HepG2 (cell line): ENCODE results near the gene SMO. TPM values are rescaled to one million over a fixed set of nuclear protein-coding genes. Genes with fewer than 3 reads are reported as not detected.

Source experiments
- ATAC-seq: fragments of 200-7000 bp; cut with Tn5 transposase; 3 replicates; pipeline ENCODE4 v1.9.1; 2020; ENCODE audit warnings: mild to moderate bottlenecking, moderate library complexity
- BruUV-seq: library from RNA; stranded (reverse); fragments of 400-500 nt; replicated peaks from 2 replicates; lab custom pipeline; 2021; lab: Mats Ljungman, UMichigan
- CTCF ChIA-PET: fragments of 300-600 bp; formaldehyde crosslinking; extraction: SDS; loops from one replicate; lab custom pipeline; 2021; ENCODE audit warnings: low total read pairs, inconsistent platforms, low intra/inter-chr PET ratio; lab: Yijun Ruan, JAX
- POLR2A ChIA-PET: fragments of 350-600 bp; sonication (Branson Sonifier 250); formaldehyde crosslinking; loops from one replicate; lab custom pipeline; 2020; ENCODE audit warnings: antibody characterized with exemption, inconsistent platforms; lab: Yijun Ruan, JAX
- DNase-seq: peaks from one replicate; pipeline ENCODE4 v3.0.0-alpha.2; 2015; ENCODE audit warnings: low spot score
- FAIRE-seq: peaks from 3 replicates; lab custom pipeline; 2011; peaks lifted over from hg19 to GRCh38; lab: Jason Lieb, UNC
- H2AFZ ChIP-seq: one replicate; pipeline ENCODE4 v1.6.1; 2011; ENCODE audit warnings: low read length, inconsistent platforms
- H3K27ac ChIP-seq: fragments of 300-600 bp; 3 replicates; pipeline ENCODE4 v1.8.0; 2011; ENCODE audit warnings: mixed run types, mild to moderate bottlenecking, mixed read lengths, low read length, inconsistent platforms; ENCODE audit not compliant: insufficient read depth; ENCODE audit errors: extremely low read length
- H3K27me3 ChIP-seq, 2 experiments: fragments of 200-600 bp in 1 of 2; 2 replicates in 1 of 2; 3 replicates in 1 of 2; pipeline versions ENCODE4 v1.6.0 to v1.8.0; 2011; ENCODE audit warnings: low read length in 2 of 2, mild to moderate bottlenecking in 2 of 2, moderate library complexity in 2 of 2, inconsistent platforms in 1 of 2; ENCODE audit not compliant: insufficient read depth in 2 of 2, control insufficient read depth in 1 of 2
- H3K36me3 ChIP-seq, 2 experiments: fragments of 200-600 bp in 1 of 2; replicated peaks in 1 of 2; 2 replicates in 1 of 2; 3 replicates in 1 of 2; pipeline versions ENCODE4 v1.5.1 to v1.8.0; 2011; ENCODE audit warnings: low read length in 2 of 2, inconsistent platforms in 1 of 2; ENCODE audit not compliant: insufficient read depth in 2 of 2, control insufficient read depth in 1 of 2
- H3K4me1 ChIP-seq: 2 replicates; pipeline ENCODE4 v1.5.1; 2012; ENCODE audit warnings: low read length, inconsistent platforms; ENCODE audit not compliant: insufficient read depth
- H3K4me2 ChIP-seq: 2 replicates; pipeline ENCODE4 v1.6.0; 2011; ENCODE audit warnings: low read depth, low read length, inconsistent platforms
- H3K4me3 ChIP-seq, 3 experiments: fragments of 200-600 bp in 1 of 3; sonication (generic), shearing (Covaris generic) in 1 of 3; replicated peaks in 1 of 3; 2 replicates each; pipeline ENCODE4 v1.5.1; 2011 to 2016; ENCODE audit warnings: low read length in 3 of 3, inconsistent platforms in 2 of 3, low read depth in 2 of 3, mild to moderate bottlenecking in 2 of 3, control low read depth in 1 of 3, mixed read lengths in 1 of 3; ENCODE audit not compliant: insufficient read depth in 1 of 3
- H3K79me2 ChIP-seq: one replicate; pipeline ENCODE4 v1.6.1; 2011; ENCODE audit warnings: low read length, inconsistent platforms; ENCODE audit not compliant: insufficient read depth
- H3K9ac ChIP-seq: 2 replicates; pipeline ENCODE4 v1.6.0; 2011; ENCODE audit warnings: mild to moderate bottlenecking, low read depth, low read length, inconsistent platforms; ENCODE audit not compliant: insufficient read depth
- H3K9me3 ChIP-seq: 2 replicates; pipeline ENCODE4 v1.5.1; 2012; ENCODE audit warnings: mild to moderate bottlenecking, low read length
- H4K20me1 ChIP-seq: 2 replicates; pipeline ENCODE4 v1.6.0; 2011; ENCODE audit warnings: inconsistent platforms, mild to moderate bottlenecking, low read length, moderate library complexity; ENCODE audit not compliant: insufficient read depth
- ARID2 ChIP-seq: sonication (generic); formaldehyde crosslinking; IDR thresholded peaks from 2 replicates; pipeline ENCODE4 v1.8.1; 2022; ENCODE audit warnings: mild to moderate bottlenecking, missing genetic modification reagents, borderline replicate concordance
- ELF1 ChIP-seq: sonication (generic); formaldehyde crosslinking; IDR thresholded peaks from 2 replicates; pipeline ENCODE4 v1.4.0; 2020; ENCODE audit warnings: missing genetic modification reagents
- FOSL1 ChIP-seq: sonication (generic); formaldehyde crosslinking; IDR thresholded peaks from 2 replicates; pipeline ENCODE4 v1.9.0; 2021; ENCODE audit warnings: missing genetic modification reagents, borderline replicate concordance
- HNRNPK ChIP-seq: fragments of 200-400 bp; formaldehyde crosslinking; IDR thresholded peaks from 2 replicates; pipeline ENCODE4 v1.6.1; 2018; ENCODE audit warnings: low read length, low read depth, moderate library complexity, mild to moderate bottlenecking; ENCODE audit not compliant: poor library complexity, severe bottlenecking
- KAT7 ChIP-seq: IDR thresholded peaks from 2 replicates; pipeline ENCODE4 v1.6.1; 2018; ENCODE audit warnings: borderline replicate concordance, missing compliant biosample characterization
- MIXL1 ChIP-seq: IDR thresholded peaks from 2 replicates; pipeline ENCODE4 v1.6.1; 2016
- NFATC3 ChIP-seq: sonication (generic); formaldehyde crosslinking; IDR thresholded peaks from 2 replicates; pipeline ENCODE4 v1.5.1; 2020; ENCODE audit warnings: mild to moderate bottlenecking, missing genetic modification reagents
- RAD21 ChIP-seq: fragments of 450-650 bp; formaldehyde crosslinking; IDR thresholded peaks from 2 replicates; pipeline ENCODE4 v1.5.0; 2020; ENCODE audit warnings: mild to moderate bottlenecking
- REL ChIP-seq: sonication (generic); formaldehyde crosslinking; conservative IDR thresholded peaks from 2 replicates; pipeline ENCODE4 v1.8.0; 2022; ENCODE audit warnings: mild to moderate bottlenecking, missing genetic modification reagents, moderate library complexity
- SMC3 ChIP-seq: IDR thresholded peaks from 2 replicates; pipeline ENCODE4 v1.6.1; 2011; ENCODE audit warnings: low read length, improper control_type of control experiment
- STAG1 ChIP-seq: sonication (generic); formaldehyde crosslinking; IDR thresholded peaks from 2 replicates; pipeline ENCODE4 v1.4.0; 2020; ENCODE audit warnings: missing genetic modification reagents
- ZBTB1 ChIP-seq: sonication (generic); formaldehyde crosslinking; IDR thresholded peaks from 2 replicates; pipeline ENCODE4 v1.4.0; 2020; ENCODE audit warnings: missing genetic modification reagents, borderline replicate concordance
- ZFP1 ChIP-seq: IDR thresholded peaks from 2 replicates; pipeline ENCODE4 v1.6.1; 2016
- ZNF562 ChIP-seq: sonication (generic); formaldehyde crosslinking; IDR thresholded peaks from 2 replicates; pipeline ENCODE4 v1.8.0; 2022; ENCODE audit warnings: missing genetic modification reagents, borderline replicate concordance
- WGBS: methylation state at CpG from one replicate; pipeline ENCODE4 v1.1.6; 2017; ENCODE audit warnings: low lambda C conversion rate; 5-methylcytosine and 5-hydroxymethylcytosine counted together
- in situ Hi-C: cut with HindIII; loops from 2 replicates; pipeline ENCODE4 v1.10.0; 2017; ENCODE audit warnings: low pct_unique_long_range_greater_than_20kb; ENCODE audit not compliant: extremely low pct_ligation_motif_present
- intact Hi-C: fragments of 100-400 bp; cut with micrococcal nuclease; formaldehyde crosslinking; loops from one replicate; pipeline ENCODE4 v1.10.0; 2022; ENCODE audit not compliant: unreplicated experiment
- polyA plus RNA-seq, 8 experiments: library from polyadenylated mRNA; depleted of rRNA in 3 of 8; stranded (reverse) in 7 of 8; unstranded in 1 of 8; fragments of >200 nt; fragmentation: Illumina TruSeq in 4 of 8; extraction: Trizol in 4 of 8; gene quantifications; 2 replicates each; pipeline versions ENCODE4 v1.2.1 to v1.2.3, GENCODE V29; 2011 to 2016; ENCODE audit warnings: low read depth in 4 of 8, missing spikeins in 1 of 8, mixed read lengths in 1 of 8; ENCODE audit not compliant: insufficient read depth in 1 of 8
- total RNA-seq, 5 experiments: library from RNA; depleted of rRNA; stranded (reverse); fragments of >200 nt; fragmentation: Illumina TruSeq; extraction: Trizol; gene quantifications; 2 replicates each; pipeline ENCODE4 v1.2.3, GENCODE V29; 2016; ENCODE audit warnings: low read depth in 1 of 5
- TF ChIP-seq, protein P1 (sequence below): sonication (generic); formaldehyde crosslinking; IDR thresholded peaks from 2 replicates; pipeline ENCODE4 v1.5.0; 2020; ENCODE audit warnings: mild to moderate bottlenecking, missing genetic modification reagents, moderate library complexity
- TF ChIP-seq, protein P2 (sequence below): sonication (generic); formaldehyde crosslinking; IDR thresholded peaks from 2 replicates; pipeline ENCODE4 v1.4.0; 2020; ENCODE audit warnings: mild to moderate bottlenecking, missing genetic modification reagents

The SMO gene
- total and polyA plus RNA-seq, 2 of the 13 experiments (the other 11 are each of a cell fraction or from before 2014, with no cell fraction given): 23.8 to 32.3 TPM

DNA sequence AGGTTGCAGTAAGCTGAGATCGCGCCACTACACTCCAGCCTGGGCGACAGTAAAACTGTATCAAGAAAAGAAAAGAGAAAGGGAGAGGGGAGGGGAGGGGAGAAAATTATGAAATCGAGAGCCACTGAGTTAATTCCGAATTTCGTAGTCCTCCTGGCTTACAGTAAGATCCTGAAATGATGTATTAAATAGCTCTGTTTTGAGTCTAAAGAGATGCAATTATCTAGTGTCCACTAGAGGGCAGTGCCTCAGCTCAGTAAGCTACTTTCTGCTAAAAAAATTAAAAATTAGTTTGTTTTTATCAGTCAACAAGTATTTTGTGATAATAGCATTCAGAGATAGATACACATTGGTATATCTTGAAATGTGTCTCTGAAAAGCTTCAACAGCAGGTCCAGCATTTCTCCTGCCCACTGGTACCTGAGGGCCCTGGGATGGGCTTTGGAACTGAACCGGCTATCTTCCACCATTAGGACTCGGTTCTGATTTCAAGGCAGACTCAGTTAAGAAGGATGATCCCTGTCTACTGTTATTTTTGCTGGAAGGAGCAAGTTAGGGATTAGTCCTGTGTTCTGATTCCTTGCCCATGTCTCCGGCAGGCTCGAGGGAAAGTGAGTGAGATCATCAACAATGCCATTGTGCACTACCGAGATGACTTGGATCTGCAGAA, 24.4 kb upstream of the SMO start:
- intact Hi-C loops: loop anchor here (1.0 kb wide), 2 partner anchors 46 to 50 kb away; no protein-coding TSS in a partner anchor
- Histone ChIP-seq H3K4me2 (no peak overlapping the region), H3K27ac (no peak overlapping the region), H3K27me3 (no peaks in the 10 kb centered on the region), H3K36me3 (no peaks in the 10 kb centered on the region; a peak in 1 of 5 replicates), H3K79me2 (no peaks in the 10 kb centered on the region), H2AFZ (no peak overlapping the region), H3K9me3 (no peaks in the 10 kb centered on the region), H3K9ac (no peak overlapping the region), H3K4me1 (no peaks in the 10 kb centered on the region), H3K4me3 (no peak overlapping the region), H4K20me1 (no peaks in the 10 kb centered on the region)
- ATAC-seq (peak; percentile 49; the same call in 1 of the 3 replicates), FAIRE-seq (peak; percentile 60), DNase-seq (peak; percentile 40)
- ChIA-PET POLR2A (interaction anchor here (0.7 to 1.0 kb wide), 3 partner anchors 25 to 61 kb away, joined by 3 to 6 read pairs (median 4); partner anchors contain the start of gene SMO), CTCF (interaction anchor here (2.1 to 3.5 kb wide), 2 partner anchors 45 to 50 kb away, joined by 8 to 50 read pairs; no protein-coding TSS in a partner anchor)
- 66% methylated on average over 11 of the region's 11 CpGs for WGBS
- TF ChIP-seq ZFP1 (no peak), ZNF562 (CRISPR knock-in tag) (no peak), REL (no peak), SMC3 (peak; percentile 71), MIXL1 (CRISPR knock-in tag) (peak; percentile 81; the same call in 1 of the 2 replicates), ELF1 (CRISPR knock-in tag) (no peak), KAT7 (CRISPR knock-in tag) (no peak), HNRNPK (peak; percentile 75), ZBTB1 (CRISPR knock-in tag) (no peak), ARID2 (no peak), FOSL1 (CRISPR knock-in tag) (no peak), NFATC3 (no peak), STAG1 (CRISPR knock-in tag) (peak; percentile 69), RAD21 (peak; percentile 57; the same call in 1 of the 2 replicates)
- TF ChIP-seq, protein P1, sequence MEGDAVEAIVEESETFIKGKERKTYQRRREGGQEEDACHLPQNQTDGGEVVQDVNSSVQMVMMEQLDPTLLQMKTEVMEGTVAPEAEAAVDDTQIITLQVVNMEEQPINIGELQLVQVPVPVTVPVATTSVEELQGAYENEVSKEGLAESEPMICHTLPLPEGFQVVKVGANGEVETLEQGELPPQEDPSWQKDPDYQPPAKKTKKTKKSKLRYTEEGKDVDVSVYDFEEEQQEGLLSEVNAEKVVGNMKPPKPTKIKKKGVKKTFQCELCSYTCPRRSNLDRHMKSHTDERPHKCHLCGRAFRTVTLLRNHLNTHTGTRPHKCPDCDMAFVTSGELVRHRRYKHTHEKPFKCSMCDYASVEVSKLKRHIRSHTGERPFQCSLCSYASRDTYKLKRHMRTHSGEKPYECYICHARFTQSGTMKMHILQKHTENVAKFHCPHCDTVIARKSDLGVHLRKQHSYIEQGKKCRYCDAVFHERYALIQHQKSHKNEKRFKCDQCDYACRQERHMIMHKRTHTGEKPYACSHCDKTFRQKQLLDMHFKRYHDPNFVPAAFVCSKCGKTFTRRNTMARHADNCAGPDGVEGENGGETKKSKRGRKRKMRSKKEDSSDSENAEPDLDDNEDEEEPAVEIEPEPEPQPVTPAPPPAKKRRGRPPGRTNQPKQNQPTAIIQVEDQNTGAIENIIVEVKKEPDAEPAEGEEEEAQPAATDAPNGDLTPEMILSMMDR (CRISPR knock-in tag): peak; percentile 70
- TF ChIP-seq, protein P2, sequence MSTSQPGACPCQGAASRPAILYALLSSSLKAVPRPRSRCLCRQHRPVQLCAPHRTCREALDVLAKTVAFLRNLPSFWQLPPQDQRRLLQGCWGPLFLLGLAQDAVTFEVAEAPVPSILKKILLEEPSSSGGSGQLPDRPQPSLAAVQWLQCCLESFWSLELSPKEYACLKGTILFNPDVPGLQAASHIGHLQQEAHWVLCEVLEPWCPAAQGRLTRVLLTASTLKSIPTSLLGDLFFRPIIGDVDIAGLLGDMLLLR (CRISPR knock-in tag): no peak
- no TSS peak for BruUV-seq
- in situ Hi-C loops: loop anchor here (5.0 kb wide), 1 partner anchor 48 kb away; no protein-coding TSS in a partner anchor
